ENCODE results near the gene SCIN.
"Not testable (repeated sequence)": the region's sequence is repeated elsewhere in the genome, so short reads cannot be mapped to it uniquely, and the experiment has no call there.

Gene SCIN

DNA sequence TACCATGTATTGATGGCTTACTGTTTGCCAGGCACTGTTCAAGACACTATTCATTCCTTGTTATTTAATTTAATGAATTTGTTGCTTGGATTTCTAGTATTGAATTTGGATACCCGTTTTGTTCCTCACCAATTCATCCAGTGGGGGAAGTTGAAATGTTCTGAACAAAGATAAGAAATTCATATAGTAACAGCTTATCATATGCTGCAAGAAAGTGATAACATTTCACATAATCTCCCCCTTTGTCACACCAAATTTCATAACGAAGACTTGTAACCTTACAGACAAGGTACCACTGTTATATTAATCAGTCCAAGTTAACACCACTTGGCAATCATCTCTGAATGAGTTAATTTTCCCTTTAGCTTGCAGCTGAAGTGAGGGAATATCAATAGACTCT lies 42.1 kb downstream of the SCIN start:
- DNase-seq (ENCODE audit: low spot score) = no peak

DNA sequence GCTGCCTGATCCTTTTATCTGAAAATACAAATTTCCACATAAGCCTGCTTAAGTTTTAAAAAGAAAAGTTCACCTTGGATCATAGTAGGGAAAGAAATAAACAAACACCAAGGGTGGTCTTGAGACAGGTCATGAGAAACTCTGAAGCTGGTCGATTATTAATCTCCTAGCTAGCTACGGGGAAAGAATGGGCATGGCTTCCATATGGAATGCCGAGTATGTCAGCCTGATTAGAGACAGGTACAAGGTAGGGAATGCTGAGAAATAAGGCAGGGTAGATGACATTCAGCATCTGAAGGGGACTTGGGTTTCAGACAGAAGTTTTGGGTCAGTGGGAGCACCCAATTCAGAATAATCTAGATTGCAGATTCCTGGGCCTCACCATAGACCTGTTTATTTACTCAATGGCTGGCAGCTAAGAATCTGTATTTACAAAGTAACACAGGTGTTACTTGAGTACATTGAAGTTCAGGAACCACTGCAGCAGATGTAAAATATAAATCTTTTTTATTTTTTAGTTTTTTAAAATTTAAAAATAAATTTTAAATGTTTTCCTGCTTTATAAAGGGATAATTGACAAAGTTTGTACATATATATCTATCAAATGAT lies 49.0 kb downstream of the SCIN start:
- DNase-seq (ENCODE audit: low spot score) = no peak

- DNase-seq (ENCODE audit: low spot score) = no peak
Observed at GRCh38 chr7:12620371-12620770, 49.9 kb downstream of the SCIN start.

DNA sequence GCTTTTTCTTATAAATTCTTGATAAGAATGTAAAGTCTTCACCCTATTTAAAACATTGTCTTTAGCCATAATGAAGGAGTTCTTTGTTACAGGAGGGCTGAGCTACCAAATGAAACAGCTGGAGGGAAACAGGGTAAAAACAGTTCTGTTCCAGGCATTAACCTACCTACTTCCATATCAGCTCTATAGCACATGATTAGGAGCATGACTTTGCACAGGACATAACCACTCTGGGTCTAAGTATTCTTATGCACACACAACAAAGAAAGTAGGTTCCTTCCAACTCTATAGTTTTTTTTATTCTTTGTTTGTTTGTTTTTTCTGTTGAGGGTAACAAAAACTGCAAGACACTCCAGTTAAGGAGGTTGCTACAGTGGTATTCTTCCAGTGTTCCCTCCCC lies 52.7 kb downstream of the SCIN start:
- DNase-seq (ENCODE audit: low spot score) = no peak

- no peak for DNase-seq (ENCODE audit: low spot score)
Observed at GRCh38 chr7:12623885-12624498, 53.5 kb downstream of the SCIN start.

DNA sequence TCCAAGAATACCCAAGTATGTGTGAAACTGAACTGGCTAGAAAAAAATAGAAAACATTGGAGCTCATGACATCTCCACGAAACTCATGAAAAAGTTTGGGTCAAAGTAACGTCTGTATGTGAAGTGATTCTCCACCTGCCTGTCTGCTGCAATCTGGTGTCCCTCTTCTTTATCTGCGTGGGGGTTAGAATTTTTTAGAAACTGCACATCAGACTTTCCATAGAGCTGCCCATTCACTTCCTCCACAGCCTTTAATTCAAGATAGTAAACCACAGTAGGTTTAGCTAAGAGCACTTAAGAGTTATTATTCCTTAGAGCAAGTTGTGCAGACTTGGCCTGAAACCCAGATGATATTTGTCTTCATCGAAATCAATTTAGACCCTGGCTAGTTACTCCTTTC lies 55.3 kb downstream of the SCIN start:
- DNase-seq (ENCODE audit: low spot score) = no peak

GRCh38 chr7:12629816-12630512 lies 59.4 kb downstream of the SCIN start:
- DNase-seq (ENCODE audit: low spot score) = no peak

DNA sequence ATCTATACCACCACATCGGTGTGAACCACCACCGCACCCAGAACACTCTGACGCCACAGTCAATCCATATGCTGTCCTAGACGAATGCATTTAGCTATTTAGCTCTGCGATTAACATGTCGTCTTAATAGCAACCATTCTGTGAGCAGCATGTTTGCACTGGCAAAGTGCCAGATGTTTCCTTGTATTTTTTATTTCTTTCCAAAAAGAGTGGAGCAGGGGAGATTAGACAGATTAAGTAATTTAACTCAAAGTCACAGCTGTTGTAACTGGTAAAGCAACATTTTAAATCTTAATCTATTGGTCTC lies 59.9 kb downstream of the SCIN start:
- no peak for DNase-seq (ENCODE audit: low spot score)

- no peak for DNase-seq (ENCODE audit: low spot score)
Observed at GRCh38 chr7:12633582-12633981, 63.1 kb downstream of the SCIN start.

- no peak for DNase-seq (ENCODE audit: low spot score)
Observed at GRCh38 chr7:12635830-12636229, 65.3 kb downstream of the SCIN start.

DNA sequence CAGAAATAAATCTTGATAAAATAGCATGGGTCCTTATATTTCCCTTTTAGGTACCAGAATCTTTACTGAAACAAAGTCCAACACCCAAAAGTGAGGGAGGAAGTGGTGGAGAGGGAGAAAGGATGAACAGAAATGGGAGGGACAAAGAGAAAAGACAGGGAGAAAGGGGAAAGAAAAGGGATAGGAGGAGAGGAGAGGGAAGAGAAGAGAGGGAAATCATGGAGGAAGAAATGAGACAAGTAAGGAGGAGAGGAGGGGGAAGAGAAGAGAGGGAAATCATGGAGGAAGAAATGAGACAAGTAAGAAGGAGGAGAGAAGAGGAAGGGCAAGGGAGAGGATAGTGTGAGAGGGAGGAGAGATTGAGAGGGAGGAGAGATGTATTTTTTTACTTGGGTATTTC lies 66.8 kb downstream of the SCIN start:
- no peak for DNase-seq (ENCODE audit: low spot score)

- no peak for DNase-seq (ENCODE audit: low spot score)
Observed at GRCh38 chr7:12637819-12638592, 67.5 kb downstream of the SCIN start.

GRCh38 chr7:12638851-12639456 lies 68.4 kb downstream of the SCIN start:
- no peak for DNase-seq (ENCODE audit: low spot score)

GRCh38 chr7:12640299-12641096 lies 70.0 kb downstream of the SCIN start:
- DNase-seq (ENCODE audit: low spot score) = no peak

DNA sequence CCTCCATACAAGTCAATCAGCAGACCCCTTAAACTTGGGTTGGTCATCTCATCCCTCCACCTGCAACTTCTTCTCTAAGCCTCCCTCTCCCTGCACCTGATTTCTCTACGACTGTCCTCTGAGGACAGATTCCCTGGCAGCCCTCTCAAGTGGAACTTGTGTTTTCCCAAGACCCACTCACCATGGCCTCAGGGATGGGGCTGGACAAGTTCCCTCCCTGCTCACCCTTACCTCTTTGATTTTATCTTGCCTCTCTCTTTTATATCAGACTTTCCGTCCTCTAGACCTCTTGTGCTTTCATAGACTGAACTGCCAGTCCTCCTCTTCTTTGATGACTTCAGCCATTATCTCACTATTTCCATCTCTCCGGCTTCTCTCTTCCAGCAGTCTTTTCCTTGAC lies 70.7 kb downstream of the SCIN start:
- no peak for DNase-seq (ENCODE audit: low spot score)

DNA sequence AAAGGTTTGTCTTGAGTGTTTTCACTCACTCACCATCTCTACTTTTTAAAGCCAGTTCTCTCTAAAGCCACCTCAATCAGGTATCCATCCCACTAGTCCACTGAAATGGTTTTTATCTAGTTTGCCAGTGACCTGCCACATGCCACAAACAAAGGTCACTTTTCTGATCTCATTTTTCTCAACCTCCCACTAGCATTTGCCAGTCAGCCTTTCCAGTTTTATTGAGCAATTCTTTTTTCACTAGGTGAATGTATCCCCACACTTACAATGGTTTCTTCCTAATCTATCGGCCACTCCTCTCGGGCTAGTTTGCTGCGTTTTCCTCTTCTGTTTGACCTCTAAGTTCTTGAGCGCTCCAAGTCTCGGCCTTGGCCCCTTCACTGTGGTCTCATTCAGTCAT lies 72.0 kb downstream of the SCIN start:
- no peak for DNase-seq (ENCODE audit: low spot score)

DNA sequence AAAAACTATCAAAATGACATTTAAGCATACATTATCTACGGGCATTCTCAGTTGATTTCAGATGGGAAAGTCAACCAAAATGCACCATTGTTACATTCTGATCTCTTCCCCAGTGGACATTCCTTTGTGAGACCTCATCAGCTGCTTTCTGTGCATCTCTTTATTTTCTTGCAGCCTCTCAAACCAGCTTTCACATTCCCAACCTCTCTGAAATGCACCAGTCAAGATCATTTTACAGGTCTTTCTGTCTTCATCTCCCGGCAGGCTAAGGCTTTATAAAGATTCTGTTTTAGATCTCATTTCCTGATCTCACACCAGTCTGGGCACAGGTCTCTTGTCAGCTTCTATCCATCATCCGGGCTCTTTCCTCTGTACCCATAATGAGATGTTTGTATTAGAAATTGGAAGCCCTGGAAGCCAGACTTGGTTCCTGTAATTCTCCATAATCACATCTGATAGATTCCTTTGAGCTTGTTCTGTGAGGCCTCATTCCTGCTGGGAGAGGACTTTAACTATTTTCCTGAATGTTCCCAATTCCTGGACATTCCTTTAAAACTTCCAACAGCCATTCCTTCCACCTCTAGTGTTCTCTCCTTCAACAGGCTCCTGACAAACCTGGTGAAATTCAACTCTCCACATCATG lies 72.6 kb downstream of the SCIN start:
- no peak for DNase-seq (ENCODE audit: low spot score)

GRCh38 chr7:12643644-12644043 lies 73.1 kb downstream of the SCIN start:
- DNase-seq (ENCODE audit: low spot score) = no peak

- not testable (repeated sequence) for DNase-seq (ENCODE audit: low spot score)
Observed at GRCh38 chr7:12645212-12645611, 74.7 kb downstream of the SCIN start.

- no peak for DNase-seq (ENCODE audit: low spot score)
Observed at GRCh38 chr7:12646139-12646538, 75.6 kb downstream of the SCIN start.
